Ectodermal cell (in vitro differentiated cells): ENCODE measurements around the gene GNAQ.

ENCODE experiments used
- H3K27ac ChIP-seq: 2 replicates; pipeline ENCODE4 v1.7.0; 2013; ENCODE audit warnings: mild to moderate bottlenecking, low read depth, low read length; ENCODE audit not compliant: insufficient read depth, poor library complexity, severe bottlenecking
- H3K27me3 ChIP-seq: 2 replicates; pipeline ENCODE4 v1.7.0; 2013; ENCODE audit warnings: mild to moderate bottlenecking, low read length; ENCODE audit not compliant: insufficient read depth, control insufficient read depth, poor library complexity, severe bottlenecking
- H3K36me3 ChIP-seq: one replicate; pipeline ENCODE4 v1.7.0; 2013; ENCODE audit warnings: low read length; ENCODE audit not compliant: control insufficient read depth, insufficient read depth
- H3K4me1 ChIP-seq: one replicate; pipeline ENCODE4 v1.7.0; 2013; ENCODE audit warnings: low read length; ENCODE audit not compliant: control insufficient read depth, insufficient read depth
- H3K4me3 ChIP-seq: 2 replicates; pipeline ENCODE4 v1.7.0; 2013; ENCODE audit warnings: low read depth, low read length, control low read depth; ENCODE audit not compliant: insufficient read depth
- H3K9me3 ChIP-seq: 2 replicates; pipeline ENCODE4 v1.7.0; 2013; ENCODE audit warnings: mild to moderate bottlenecking, low read length, moderate library complexity; ENCODE audit not compliant: control insufficient read depth
- WGBS, 2 experiments: methylation state at CpG; one replicate each; pipeline ENCODE4 v1.1.7; 2013; ENCODE audit warnings: missing lambda C conversion rate in 2 of 2; 5-methylcytosine and 5-hydroxymethylcytosine counted together

Gene GNAQ

DNA sequence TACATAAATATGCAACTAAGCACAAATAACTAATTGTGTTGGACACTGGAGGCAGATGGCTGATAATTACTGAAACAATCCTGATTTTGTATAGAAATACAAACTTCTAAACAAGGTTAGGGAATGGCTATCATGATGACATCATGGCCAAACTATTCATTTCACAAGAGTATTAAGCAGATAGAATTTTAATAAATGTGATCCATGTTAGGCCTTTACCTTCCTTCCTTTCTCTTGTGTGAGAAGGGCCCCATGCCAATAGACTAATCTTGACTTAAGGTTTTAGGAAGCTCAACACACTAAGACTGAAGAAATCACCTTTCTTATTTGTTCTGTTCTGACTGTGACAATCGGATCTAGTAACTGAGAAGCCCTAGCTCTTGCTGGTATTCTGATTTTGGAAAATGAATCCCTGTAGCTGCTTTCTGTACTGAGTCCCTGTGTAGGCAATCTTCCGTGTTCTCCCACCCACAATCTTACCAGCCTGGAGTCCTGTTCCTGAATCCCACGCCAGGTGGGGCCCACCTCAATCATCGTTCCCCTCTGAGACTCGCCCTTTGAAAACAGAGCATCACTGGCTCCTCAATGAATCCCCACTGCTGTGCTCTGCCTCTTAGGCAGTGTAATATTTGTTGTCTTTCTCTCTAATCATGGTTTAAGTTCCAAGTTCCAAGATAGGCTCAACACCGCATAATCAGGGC, 214.8 kb downstream of the GNAQ start:
- H3K4me3 ChIP-seq, result no peak overlapping the region
- no peaks in the 10 kb centered on the region for H3K27me3 ChIP-seq
- no peak overlapping the region for H3K27ac ChIP-seq
- no peaks in the 10 kb centered on the region for H3K4me1 ChIP-seq
- WGBS, 2 experiments, result 91 to 97% methylated on average over 6 of the region's 6 CpGs
- H3K9me3 ChIP-seq, result no peaks in the 10 kb centered on the region
- H3K36me3 ChIP-seq, result no peaks in the 10 kb centered on the region

DNA sequence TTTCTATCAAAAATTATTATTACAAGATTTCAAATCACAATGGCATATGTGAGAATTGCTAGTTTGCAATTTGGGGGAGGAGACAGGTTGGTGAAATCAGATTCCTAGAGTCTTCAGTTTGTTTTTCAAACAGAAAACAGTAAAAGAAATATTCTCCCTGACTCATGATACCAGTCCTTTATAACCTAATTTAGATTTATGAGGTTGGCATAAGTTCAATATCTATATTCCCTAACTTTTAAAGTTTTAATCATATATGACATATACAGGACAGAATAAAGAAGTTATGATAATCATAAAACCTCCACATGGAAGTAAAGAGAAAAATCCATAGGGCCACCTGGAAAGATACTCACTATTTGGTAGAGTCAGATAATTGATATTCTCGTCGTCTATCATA, 216.4 kb downstream of the GNAQ start:
- Histone ChIP-seq H3K4me3 (no peak overlapping the region), H3K27me3 (no peaks in the 10 kb centered on the region), H3K36me3 (no peaks in the 10 kb centered on the region), H3K4me1 (no peaks in the 10 kb centered on the region), H3K27ac (no peak overlapping the region), H3K9me3 (no peaks in the 10 kb centered on the region)
- 85 to 100% methylated on average over 2 of the region's 2 CpGs for WGBS, 2 experiments

DNA sequence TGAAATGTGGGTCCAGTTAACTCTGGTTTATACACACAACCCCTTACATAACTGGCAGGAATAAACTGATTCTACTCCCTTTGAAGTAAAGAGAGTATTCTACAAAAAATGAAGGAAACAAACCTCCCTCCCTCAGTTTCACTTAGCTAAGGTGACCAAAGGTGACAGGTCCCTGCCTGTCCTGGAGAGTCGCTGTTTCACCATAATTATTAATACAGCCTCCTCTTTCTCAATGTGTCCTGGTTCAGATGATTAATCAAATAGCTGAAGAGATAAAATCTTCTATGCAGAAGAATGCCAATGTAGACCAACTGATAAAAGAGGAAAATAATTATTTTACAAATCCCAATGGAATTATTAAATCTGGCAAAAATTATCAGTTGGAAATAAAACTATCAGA, 219.8 kb downstream of the GNAQ start:
- Histone ChIP-seq H3K4me1 (no peaks in the 10 kb centered on the region), H3K4me3 (no peak overlapping the region), H3K36me3 (no peaks in the 10 kb centered on the region), H3K9me3 (no peaks in the 10 kb centered on the region), H3K27ac (no peak overlapping the region), H3K27me3 (no peaks in the 10 kb centered on the region)
- WGBS, 2 experiments, result 100% methylated on average over 1 of the region's 1 CpG

DNA sequence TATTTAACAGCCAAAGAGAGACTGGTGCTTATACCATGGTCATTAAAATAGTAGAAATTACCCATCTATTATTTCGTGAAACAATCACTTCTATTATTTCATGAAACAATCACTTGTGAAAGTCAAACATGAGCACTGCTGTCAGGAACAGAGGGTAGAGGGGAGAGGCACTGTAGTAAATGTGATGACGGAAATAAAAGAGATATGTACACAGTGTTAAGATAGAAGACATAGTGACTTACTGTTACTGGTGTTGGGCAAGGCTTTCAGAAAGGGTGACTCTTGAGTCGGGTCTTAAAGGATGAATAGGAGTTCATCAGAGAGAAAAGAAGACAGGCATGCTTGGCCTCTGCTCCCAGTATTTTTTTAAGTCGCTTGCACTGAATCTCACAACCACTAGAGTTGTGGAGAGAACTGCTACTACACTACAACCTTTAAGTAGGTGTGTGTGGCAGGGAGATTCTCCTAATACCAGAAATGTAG, 220.9 kb downstream of the GNAQ start:
- H3K36me3 ChIP-seq, result no peaks in the 10 kb centered on the region
- H3K9me3 ChIP-seq, result no peaks in the 10 kb centered on the region
- 89 to 93% methylated on average over 3 to 4 of the region's 4 CpGs for WGBS, 2 experiments
- no peaks in the 10 kb centered on the region for H3K4me1 ChIP-seq
- H3K27ac ChIP-seq, result no peak overlapping the region
- no peaks in the 10 kb centered on the region for H3K27me3 ChIP-seq
- no peak overlapping the region for H3K4me3 ChIP-seq

DNA sequence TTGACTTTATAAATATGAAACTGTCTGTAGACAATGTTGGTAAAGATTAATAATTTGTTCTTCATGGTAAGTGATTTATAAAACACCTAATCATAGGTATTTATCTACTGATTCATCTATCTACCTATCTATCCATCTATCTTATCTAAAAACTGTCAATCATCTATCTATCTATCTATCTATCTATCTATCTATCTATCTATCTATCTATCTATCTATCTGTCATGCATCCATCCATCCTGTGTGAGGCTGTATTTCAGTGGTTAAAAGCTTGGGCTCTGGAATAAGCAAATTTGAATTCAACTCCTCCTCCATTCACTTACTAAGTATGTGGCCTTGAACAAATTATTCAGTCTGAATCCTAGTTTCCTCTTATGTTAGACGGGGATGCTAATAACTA, 221.6 kb downstream of the GNAQ start:
- no peaks in the 10 kb centered on the region for H3K9me3 ChIP-seq
- H3K36me3 ChIP-seq, result no peaks in the 10 kb centered on the region
- no peaks in the 10 kb centered on the region for H3K4me1 ChIP-seq
- no peak overlapping the region for H3K27ac ChIP-seq
- WGBS, 2 experiments, result no CpG with 5 or more reads among the region's 1 CpG
- no peaks in the 10 kb centered on the region for H3K27me3 ChIP-seq
- no peak overlapping the region for H3K4me3 ChIP-seq

DNA sequence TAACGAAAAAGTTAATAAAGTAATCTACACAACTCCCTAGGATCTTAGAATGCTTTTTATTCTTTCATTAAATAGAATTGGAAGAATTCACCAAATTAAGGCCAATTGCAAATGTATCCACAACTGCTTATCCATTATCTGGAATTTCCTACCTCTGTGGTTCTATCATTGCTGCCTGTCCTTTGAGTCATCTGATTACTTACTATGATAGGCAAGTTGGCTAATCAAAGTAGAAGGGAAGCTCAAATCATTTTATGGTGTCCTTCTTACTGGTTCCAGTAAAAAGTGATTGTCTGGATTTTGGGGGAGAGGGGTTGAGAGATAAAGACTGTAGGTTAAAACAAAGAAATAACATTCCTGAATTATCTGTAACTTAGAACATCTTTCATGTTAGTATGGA, 222.1 kb downstream of the GNAQ start:
- Histone ChIP-seq H3K36me3 (no peaks in the 10 kb centered on the region), H3K4me1 (no peaks in the 10 kb centered on the region), H3K27me3 (no peaks in the 10 kb centered on the region), H3K27ac (no peak overlapping the region), H3K9me3 (no peaks in the 10 kb centered on the region), H3K4me3 (no peak overlapping the region)
- 100% methylated on average over 1 of the region's 1 CpG; no CpG with 5 or more reads in 1 of the 2 experiments for WGBS, 2 experiments

DNA sequence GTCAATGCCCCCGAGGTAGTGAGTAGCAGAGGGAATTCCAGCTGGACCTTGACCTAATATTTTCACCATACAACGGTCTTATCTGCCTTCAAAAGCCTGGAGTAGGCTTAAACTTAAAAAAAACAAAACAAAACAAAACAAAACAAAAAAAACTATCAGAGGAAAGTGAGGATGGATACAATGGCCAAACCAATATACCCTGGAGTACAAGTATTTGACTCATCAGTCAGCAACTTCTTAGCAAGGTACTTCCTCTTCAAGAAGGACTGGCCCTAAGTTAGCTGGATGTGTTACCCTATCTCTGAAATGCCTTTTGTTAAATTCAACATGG, 222.9 kb downstream of the GNAQ start:
- H3K9me3 ChIP-seq, result no peaks in the 10 kb centered on the region
- H3K27ac ChIP-seq, result no peak overlapping the region
- no peaks in the 10 kb centered on the region for H3K36me3 ChIP-seq
- no peak overlapping the region for H3K4me3 ChIP-seq
- no peaks in the 10 kb centered on the region for H3K4me1 ChIP-seq
- H3K27me3 ChIP-seq, result no peaks in the 10 kb centered on the region
- 88 to 92% methylated on average over 2 of the region's 2 CpGs for WGBS, 2 experiments

DNA sequence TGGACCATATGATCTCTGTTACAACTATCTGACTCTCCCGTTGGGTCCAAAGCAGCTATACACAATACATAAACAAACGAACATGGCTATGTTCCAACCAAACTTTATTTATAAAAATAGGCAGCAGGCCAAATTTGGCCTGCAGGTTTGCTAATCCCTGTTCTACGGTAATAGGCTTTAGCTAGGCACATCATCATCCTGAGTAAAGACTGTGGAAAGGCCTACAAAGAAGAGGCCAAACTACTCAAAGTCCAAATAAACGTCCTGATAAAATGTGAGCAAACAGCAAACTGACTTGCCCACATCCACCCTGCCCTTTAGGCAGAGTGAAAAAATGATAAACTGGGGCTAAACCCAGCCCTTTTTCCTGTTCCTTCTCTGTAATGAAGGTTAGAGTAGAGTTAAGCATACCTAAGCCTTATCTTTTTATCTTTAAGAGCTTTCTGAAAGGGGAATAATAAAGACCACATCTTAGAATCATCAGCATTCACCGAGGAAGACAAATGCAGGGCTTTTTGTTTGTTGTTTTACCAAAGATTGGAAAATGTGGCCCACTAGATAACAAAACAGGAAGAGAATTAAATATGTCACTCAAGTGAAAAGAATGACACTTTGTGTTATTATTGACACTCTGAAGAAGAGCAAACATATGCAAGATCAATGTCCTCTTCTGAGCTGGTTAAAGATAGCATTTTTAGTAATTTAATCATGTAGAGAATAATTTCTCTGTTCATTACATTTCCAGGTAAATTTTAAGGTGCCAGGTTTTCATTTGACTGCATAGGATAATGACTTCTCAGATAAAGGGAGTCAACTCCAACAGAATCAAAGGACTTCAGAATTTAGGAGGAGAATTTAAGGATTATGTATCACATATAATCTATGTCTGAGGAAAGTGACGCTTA, 223.5 kb downstream of the GNAQ start:
- Histone ChIP-seq H3K4me3 (no peak overlapping the region), H3K4me1 (no peaks in the 10 kb centered on the region), H3K27ac (no peak overlapping the region), H3K27me3 (no peaks in the 10 kb centered on the region), H3K36me3 (no peaks in the 10 kb centered on the region), H3K9me3 (no peaks in the 10 kb centered on the region)
- WGBS, 2 experiments, result 90 to 96% methylated on average over 6 of the region's 6 CpGs

DNA sequence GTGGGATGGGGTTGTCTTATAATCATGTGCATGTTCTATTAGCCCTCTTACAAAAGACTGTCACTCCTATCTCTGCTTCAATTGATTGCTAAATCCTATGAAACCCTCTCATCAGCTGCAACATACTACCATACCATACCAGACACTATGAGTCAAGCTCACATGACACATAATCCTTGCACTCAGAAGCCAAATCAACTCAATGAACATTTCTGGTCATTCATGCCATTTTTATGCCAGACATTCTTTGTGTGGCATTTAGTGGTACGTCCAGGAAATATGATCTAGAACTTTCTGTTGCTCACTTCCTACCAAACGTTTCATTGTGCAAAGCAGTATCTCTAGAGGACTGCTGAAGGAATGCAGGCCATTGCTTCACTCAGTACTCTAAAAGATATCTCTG, 224.3 kb downstream of the GNAQ start:
- WGBS, 2 experiments, result 88 to 98% methylated on average over 2 of the region's 2 CpGs

DNA sequence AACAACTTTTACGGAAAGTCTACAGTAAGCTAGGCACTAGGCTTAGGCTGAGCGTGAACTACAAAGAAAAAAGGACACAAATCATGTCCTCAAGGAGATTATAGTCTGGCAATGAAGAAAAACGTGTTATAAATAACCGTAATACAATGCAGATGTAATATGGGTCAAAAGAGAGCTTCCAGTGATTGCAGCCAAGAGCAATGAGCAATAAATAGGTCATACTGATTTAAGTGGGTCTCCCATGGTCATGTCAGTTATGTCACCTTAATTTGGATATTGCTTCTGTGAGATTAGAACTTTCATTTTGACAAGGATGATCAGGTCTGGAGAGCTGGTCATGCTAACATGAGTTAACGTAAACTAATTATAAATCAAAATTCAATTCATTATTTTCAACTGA, 224.9 kb downstream of the GNAQ start:
- Histone ChIP-seq H3K36me3 (no peaks in the 10 kb centered on the region), H3K27me3 (no peaks in the 10 kb centered on the region), H3K4me1 (no peaks in the 10 kb centered on the region), H3K9me3 (no peaks in the 10 kb centered on the region), H3K27ac (no peak overlapping the region), H3K4me3 (no peak overlapping the region)
- WGBS, 2 experiments, result 95 to 99% methylated on average over 4 to 5 of the region's 5 CpGs

More for the DNA sequence above, 224.3 kb downstream of the GNAQ start:
- no peaks in the 10 kb centered on the region for H3K9me3 ChIP-seq
- H3K4me1 ChIP-seq, result no peaks in the 10 kb centered on the region
- H3K27ac ChIP-seq, result no peak overlapping the region
- no peaks in the 10 kb centered on the region for H3K36me3 ChIP-seq
- no peaks in the 10 kb centered on the region for H3K27me3 ChIP-seq
- no peak overlapping the region for H3K4me3 ChIP-seq
